Measurements from ENCODE around the gene CCDC174.
A peak's percentile ranks its signal among the peaks of the same experiment; 100 is the strongest.

Gene CCDC174

DNA sequence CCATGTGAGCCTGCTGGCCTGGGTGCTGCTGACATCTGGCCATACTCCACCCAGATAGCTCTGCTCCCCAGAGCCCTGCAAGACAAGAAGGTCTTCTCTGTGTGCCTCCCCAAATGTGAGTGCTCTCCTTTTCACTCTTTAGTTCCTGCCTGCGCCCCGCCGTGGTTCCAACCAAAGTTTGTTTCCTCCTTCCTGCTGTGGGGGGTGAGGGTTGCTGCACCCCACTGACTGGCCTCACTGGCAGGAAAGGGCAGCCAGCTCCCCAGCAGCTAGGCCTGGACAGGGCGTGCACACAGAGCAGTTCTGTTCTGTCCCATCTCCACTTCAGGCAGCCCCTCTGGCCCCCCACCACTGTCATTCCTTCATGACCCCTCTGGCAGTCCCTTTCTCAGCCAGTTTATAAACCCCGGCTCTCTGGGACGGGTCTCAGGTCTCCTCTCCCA is 5.4 kb upstream of the CCDC174 start:
- ChIA-PET POLR2A (no interaction called here), CTCF (interaction anchor here (0.5 to 0.7 kb wide), 2 partner anchors 133 to 1351 kb away, joined by 3 read pairs; no protein-coding TSS in a partner anchor)
- no peak for TF ChIP-seq HOXD13 (CRISPR knock-in tag; IDR thresholded peaks at IDR 0.05; ENCODE audit: borderline replicate concordance)
- no peak for TF ChIP-seq ZNF658 (tag by site-specific recombination; IDR thresholded peaks at IDR 0.05)
- no peak for TF ChIP-seq ZSCAN16 (tag by site-specific recombination; IDR thresholded peaks at IDR 0.05)
- no peak for TF ChIP-seq BCL11A (tag by site-specific recombination; IDR thresholded peaks at IDR 0.05; ENCODE audit: low read depth)
- no peak for TF ChIP-seq GFI1B (tag by site-specific recombination; IDR thresholded peaks at IDR 0.05)
- no peak for TF ChIP-seq YY2 (tag by site-specific recombination; IDR thresholded peaks at IDR 0.05)
- TF ChIP-seq ZNF280D (tag by site-specific recombination; IDR thresholded peaks at IDR 0.05), result no peak
- TF ChIP-seq ZNF768 (tag by site-specific recombination; IDR thresholded peaks at IDR 0.05), result no peak
- TF ChIP-seq ZNF26 (tag by site-specific recombination; IDR thresholded peaks at IDR 0.05), result no peak
- no peak for TF ChIP-seq ZNF433 (tag by site-specific recombination; IDR thresholded peaks at IDR 0.05; ENCODE audit: low read depth)
- TF ChIP-seq ZNF555 (tag by site-specific recombination; conservative IDR thresholded peaks at IDR 0.05), result no peak
- no peak for TF ChIP-seq ZNF791 (tag by site-specific recombination; IDR thresholded peaks at IDR 0.05)
- TF ChIP-seq ZNF707 (tag by site-specific recombination; IDR thresholded peaks at IDR 0.05), result no peak
- TF ChIP-seq ZNF521 (tag by site-specific recombination; IDR thresholded peaks at IDR 0.05), result no peak
- TF ChIP-seq, protein P1, sequence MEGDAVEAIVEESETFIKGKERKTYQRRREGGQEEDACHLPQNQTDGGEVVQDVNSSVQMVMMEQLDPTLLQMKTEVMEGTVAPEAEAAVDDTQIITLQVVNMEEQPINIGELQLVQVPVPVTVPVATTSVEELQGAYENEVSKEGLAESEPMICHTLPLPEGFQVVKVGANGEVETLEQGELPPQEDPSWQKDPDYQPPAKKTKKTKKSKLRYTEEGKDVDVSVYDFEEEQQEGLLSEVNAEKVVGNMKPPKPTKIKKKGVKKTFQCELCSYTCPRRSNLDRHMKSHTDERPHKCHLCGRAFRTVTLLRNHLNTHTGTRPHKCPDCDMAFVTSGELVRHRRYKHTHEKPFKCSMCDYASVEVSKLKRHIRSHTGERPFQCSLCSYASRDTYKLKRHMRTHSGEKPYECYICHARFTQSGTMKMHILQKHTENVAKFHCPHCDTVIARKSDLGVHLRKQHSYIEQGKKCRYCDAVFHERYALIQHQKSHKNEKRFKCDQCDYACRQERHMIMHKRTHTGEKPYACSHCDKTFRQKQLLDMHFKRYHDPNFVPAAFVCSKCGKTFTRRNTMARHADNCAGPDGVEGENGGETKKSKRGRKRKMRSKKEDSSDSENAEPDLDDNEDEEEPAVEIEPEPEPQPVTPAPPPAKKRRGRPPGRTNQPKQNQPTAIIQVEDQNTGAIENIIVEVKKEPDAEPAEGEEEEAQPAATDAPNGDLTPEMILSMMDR (tag by site-specific recombination; IDR thresholded peaks at IDR 0.05), result no peak
- TF ChIP-seq ZNF843 (tag by site-specific recombination; IDR thresholded peaks at IDR 0.05), result no peak
- Histone ChIP-seq H3K4me3 (ENCODE audit: low read depth, low read length) (no peak overlapping the region), H3K36me3 (ENCODE audit: control insufficient read depth in 2 of 2, insufficient read depth in 1 of 2, low read length in 2 of 2) (no peaks in the 10 kb centered on the region), H3K9me3 (ENCODE audit: control insufficient read depth, insufficient read depth, low read depth, low read length) (no peaks in the 10 kb centered on the region), H3K27ac (ENCODE audit: extremely low read depth, low read depth, low read length) (no peak overlapping the region), H3K4me1 (ENCODE audit: control insufficient read depth, insufficient read depth, low read length) (no peaks in the 10 kb centered on the region)

DNA sequence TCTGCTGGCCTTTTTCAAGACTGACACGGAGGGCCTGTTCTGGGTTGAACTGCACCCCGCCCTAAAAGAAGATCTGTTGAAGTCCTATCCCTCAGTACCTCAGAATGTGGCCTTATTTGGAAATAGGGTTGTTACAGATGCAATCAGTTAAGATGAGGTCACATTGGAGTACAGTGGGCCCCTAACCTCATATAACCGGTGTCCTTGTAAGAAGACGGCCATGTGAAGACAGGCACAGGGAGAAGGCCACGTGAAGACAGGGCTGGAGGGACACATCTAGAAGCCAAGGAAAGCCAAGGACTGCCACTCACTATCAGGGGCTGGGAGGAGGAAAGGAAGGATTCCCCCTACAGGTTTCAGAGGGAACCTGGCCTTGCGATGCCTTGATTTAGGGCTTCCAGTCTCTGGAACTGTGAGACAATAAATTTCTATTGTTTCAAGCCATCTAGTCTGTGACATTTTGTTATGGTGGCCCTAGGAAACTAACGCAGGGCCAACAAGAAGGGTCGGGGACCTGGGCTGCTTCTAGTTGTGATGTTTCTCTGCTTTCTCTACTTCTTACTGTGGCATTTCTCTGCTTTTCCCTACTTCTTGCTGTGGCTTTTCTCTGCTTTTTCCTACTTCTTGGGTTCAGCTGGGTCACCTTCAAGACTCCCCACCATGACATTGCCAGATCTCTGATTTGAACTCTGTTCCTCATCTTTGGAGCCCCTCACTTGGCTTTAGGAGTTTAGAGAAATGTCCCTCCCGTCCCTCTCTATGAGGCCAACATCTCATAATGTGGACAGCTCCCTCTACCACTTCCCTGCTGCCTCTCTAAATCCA is 4.8 kb upstream of the CCDC174 start:
- H3K4me3 ChIP-seq (ENCODE audit: low read depth, low read length), result no peak overlapping the region
- H3K27ac ChIP-seq (ENCODE audit: extremely low read depth, low read depth, low read length), result no peak overlapping the region
- TF ChIP-seq PRDM1 (tag by site-specific recombination; IDR thresholded peaks at IDR 0.05), result 0 out of 2 replicates have a peak, but pooled peaks have one; percentile 9
- TF ChIP-seq REST (tag by site-specific recombination; IDR thresholded peaks at IDR 0.05), result 0 out of 2 replicates have a peak, but pooled peaks have one; percentile 19
- TF ChIP-seq ZBTB10 (tag by site-specific recombination; IDR thresholded peaks at IDR 0.05), result no peak
- no peaks in the 10 kb centered on the region for H3K4me1 ChIP-seq (ENCODE audit: control insufficient read depth, insufficient read depth, low read length)
- H3K9me3 ChIP-seq (ENCODE audit: control insufficient read depth, insufficient read depth, low read depth, low read length), result no peaks in the 10 kb centered on the region
- CTCF ChIA-PET, result interaction anchor here (0.5 to 0.8 kb wide), 3 partner anchors 12 to 525 kb away, joined by 3 to 4 read pairs (median 4); no protein-coding TSS in a partner anchor
- no peaks in the 10 kb centered on the region for H3K36me3 ChIP-seq (ENCODE audit: control insufficient read depth in 2 of 2, insufficient read depth in 1 of 2, low read length in 2 of 2)
- POLR2A ChIA-PET, result no interaction called here

All from HEK293 (cell line).